Inflammatory macrophage treated with lipopolysaccharide for 1 hour (primary cell): ENCODE measurements around the gene ITGA3.

Experiments
- DNase-seq, 2 donors: peaks; one replicate each; pipeline ENCODE4 v3.0.0-alpha.2; 2020 to 2022

ITGA3 gene

DNA sequence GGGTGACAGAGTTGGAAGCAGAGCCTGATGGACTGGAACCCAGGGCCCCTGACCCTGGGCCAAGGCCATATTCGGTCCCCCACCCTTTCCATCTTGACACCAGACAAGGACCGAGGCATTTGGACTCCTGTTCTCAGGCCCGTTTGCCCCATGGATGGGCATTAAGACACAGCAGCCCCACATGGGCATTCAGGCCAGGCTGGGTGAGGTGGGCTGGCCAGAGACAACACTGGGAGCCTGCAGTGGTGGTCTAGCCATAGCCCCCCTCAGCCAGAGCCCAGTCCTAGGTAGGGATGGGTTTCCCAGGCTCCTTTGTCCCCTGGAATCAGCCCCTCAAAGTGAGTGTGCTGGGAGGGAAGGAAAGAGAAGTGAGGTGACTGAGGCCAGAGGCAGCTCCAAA lies 40.8 kb downstream of the ITGA3 start:
- DNase-seq: no peak

DNA sequence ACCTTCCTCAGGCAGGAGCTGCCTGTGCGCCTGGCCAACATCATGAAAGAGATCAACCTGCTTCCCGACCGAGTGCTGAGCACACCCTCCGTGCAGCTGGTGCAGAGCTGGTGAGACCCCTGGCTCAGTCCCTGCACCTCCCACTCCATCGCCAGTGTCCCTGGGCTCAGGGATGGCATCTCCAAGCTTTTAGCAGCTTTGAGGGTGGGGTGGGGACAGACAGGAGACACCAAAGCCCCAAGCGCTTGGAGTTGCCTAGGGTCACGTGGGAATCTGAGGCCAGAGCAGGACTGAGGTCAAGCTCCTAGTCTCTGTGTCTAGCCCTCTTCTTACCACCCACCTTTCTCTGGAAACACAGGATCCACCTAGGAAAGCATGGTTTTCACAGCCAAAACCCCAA lies 41.5 kb downstream of the ITGA3 start:
- no peak for DNase-seq

DNA sequence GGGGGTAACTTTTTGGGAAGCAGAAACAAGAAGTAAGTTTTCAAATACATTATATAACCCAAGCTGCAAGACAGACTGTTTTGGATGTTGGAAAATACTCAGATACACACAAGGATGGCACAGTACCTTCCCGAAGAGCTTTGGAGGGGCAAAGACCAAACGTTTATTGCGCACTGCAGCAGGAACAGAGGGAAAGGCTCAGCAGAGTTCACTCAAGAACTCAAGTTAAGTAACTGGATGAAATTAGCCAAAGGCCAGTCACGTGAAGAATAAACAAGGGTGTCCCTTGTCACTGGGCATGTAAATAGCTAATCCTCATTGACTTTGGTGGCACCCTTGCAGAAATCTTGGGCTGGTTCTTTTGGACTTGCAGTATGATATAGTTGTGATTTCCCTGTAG lies 42.0 kb downstream of the ITGA3 start:
- DNase-seq: no peak

DNA sequence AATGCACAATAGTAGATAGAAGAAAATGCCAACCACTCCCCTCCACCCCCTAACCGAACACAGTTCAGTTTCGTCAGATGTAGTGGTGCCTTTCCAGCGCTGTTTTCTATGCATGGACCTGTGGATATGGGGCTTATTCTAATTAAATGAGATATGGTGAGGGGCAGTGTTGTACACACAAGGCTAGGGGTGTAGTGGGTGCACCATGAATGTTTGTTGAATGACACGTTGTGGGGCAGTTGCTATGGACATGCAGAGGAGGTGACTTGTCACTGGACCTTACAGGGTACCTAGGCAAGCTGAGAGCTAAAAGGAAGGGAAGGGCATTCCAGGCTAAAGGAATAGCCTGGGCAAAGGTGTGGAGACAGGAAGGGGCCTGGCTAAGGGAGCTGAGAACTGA lies 42.7 kb downstream of the ITGA3 start:
- DNase-seq: no peak

DNA sequence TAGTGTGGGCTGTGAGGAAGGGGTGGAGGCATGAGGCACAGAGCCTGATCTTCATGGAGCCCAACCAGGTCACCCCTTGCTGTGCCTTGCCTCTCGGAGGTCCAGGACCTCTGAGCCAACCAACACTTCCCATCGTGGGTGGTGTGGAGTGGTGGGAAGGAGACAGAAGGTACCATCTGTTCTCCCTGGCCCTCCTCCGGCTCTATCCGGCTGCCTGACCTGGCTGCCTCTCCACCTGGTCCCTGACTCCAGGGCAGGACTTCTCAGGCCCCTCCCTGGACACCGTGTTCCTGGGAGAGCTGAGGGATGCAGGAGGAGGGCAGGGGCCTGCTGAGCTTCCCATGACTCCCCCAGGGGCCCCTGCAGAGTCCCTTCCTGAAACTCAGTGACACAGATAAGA lies 43.1 kb downstream of the ITGA3 start:
- no peak for DNase-seq

DNA sequence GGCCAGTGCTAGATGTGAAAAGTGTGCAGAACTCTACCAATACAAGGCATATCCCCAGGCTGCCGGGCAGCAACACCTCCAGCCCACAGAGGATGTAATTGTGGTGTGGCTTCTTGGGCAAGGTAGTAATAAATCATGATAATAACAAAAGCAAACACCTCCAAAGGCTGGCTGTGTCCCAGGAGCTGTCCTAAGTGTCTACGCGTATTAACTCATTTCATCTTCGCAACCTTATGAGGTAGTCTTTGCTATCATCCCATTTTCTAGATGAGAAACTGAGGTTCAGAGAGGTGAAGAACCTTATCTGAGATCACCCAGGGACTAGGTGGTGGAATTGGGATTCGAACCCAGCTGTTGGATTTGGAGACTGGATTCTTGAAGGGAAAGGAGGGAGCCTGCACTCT lies 44.6 kb downstream of the ITGA3 start:
- DNase-seq: no peak

DNA sequence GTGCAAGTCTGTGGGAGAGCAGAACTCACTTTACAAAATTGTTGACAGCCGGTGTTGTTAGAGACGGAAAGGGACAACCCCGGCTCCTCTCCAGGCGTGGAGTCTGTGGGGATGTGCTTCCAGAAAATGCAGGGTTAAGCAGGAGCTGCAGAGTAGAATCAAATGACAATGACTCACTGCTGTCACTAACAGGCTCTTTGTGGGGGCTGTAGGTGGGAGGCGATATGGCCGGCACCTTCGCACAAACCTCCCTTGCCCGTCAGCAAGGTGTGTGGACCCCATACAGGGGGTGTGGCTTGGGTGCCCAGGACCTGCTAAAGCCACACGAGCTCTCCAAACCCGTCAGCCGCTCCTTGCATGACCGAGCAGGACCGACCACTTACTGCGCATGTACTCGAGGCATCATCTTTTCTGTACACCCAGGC lies 45.0 kb downstream of the ITGA3 start:
- DNase-seq: no peak

DNA sequence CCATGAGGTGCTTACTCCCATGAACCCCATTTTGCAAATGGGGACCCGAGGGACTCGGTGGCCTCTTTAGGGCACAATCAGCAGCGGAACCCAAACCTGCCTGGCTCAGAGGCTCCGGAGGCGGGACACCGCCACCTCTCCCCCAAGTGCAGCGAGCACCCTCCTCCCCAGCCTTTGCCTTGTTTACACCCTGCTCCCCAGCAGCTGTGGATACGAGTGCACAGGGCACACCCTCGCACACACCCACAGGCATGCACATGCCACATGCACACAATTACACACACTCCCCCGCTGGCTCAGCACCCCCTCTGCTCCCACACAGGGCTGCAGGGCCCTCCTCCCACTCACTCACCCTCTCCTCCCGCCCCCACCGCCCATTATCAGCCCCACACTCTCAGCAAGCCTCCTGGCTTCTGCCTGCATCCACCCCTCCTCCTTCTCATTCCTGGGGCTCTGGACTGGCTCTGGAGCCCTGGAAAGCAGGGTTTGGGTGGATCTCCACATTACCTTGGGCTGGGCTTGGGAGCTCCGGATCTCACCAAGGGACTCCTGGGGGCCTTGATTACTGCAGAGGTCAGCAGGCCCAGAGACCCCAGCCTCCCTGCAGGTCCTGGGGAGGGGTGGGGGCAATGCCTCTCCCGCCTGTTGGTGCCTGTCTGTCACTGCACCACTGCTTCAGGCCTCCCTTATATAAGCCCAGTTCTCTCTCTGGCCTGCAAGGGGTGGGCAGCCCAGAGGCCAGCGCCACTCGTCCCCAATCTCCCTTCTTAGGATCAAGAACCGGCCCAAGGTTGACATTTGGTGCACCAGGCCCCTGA lies 45.6 kb downstream of the ITGA3 start:
- no peak for DNase-seq

DNA sequence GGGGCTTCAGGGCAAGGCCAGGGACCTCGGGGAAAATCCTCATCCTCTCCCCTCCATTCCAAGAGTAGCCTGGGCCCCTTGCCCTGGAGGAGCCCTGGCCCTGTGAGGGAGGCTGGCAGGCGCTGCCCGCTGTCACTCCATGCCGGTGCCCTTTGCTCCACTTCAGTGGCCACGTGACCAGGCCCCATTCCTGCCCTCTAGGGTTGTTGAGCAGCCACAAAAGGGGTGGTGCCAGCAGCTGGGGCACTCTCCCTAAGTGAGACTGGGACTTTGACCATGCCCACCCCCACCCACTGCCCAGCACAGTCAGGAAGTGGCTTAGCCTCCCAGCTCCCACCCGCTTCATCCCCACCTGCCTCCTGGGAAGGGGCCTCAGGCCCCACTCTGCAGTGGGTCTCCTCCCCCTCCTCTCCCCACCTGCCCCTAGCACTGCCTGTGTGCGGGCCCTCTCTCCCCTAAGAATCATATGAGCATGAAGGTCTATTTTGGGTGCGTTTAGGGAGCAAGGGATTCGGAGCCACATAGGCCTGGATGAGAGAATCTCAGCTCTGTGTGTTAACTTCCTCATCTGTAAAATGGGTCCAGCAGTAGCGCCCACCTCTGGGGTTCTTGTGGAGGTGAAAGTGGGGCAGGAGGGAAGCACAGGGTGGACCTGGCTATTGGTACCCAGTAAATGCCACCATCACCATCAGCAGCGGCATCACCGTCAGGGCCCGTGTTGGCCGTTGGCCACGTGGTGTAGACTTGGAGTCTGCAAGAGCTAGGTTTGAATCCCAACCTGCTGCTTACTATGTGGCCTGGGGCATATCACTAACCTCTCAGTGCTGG lies 46.5 kb downstream of the ITGA3 start:
- DNase-seq: no peak

DNA sequence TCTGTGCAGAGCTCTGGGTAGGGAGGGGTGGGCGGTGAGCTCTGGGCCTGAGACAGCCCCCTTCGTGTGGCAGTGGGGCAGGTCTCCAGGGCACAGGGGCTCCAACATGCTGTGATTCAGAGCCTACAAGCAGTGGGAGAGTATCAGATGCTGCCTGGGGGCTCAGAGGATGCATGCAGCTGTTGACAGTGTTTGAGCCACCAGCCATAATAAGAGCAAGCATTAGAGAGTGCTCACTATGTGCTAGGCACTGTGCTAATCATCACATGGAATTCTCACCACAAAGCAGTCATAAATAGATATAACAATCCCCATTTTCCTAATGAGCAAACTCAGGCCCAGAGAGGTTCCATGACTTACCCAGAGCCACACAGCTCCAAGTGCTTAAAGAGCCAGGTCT lies 47.3 kb downstream of the ITGA3 start:
- no peak for DNase-seq

DNA sequence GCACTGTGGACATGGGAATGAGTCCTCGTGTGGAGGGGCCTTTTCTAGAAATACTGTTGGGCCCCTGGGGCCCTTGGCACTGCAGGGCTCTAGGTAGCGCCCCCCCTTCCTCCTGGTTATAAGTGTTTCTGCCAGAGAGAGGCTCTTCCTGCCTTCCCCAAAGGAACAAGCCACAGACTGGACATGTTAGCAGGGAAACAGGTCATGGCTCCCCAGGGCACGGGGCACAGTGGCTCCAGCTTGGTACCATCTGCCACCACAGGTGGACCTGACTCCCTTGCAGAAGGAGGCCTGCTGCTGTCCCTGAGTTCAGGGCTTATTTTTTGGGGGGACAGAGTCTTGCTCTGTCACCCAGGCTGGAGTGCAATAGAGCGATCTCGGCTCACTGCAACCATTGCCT lies 48.0 kb downstream of the ITGA3 start:
- DNase-seq: no peak

DNA sequence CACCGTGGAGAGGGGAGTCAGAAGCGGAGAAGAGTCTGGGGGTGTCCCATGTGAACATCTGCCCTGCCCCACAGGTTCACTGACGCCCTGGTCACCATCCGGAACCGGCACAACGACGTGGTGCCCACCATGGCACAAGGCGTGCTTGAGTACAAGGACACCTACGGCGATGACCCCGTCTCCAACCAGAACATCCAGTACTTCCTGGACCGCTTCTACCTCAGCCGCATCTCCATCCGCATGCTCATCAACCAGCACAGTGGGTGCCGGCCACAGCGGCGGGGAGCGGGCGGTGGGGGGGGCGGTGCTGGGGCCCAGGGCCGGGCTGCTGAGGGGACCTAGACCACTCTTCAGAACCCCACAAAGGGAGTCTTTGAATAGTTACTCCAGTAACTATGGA lies 49.9 kb downstream of the ITGA3 start:
- DNase-seq: no peak

DNA sequence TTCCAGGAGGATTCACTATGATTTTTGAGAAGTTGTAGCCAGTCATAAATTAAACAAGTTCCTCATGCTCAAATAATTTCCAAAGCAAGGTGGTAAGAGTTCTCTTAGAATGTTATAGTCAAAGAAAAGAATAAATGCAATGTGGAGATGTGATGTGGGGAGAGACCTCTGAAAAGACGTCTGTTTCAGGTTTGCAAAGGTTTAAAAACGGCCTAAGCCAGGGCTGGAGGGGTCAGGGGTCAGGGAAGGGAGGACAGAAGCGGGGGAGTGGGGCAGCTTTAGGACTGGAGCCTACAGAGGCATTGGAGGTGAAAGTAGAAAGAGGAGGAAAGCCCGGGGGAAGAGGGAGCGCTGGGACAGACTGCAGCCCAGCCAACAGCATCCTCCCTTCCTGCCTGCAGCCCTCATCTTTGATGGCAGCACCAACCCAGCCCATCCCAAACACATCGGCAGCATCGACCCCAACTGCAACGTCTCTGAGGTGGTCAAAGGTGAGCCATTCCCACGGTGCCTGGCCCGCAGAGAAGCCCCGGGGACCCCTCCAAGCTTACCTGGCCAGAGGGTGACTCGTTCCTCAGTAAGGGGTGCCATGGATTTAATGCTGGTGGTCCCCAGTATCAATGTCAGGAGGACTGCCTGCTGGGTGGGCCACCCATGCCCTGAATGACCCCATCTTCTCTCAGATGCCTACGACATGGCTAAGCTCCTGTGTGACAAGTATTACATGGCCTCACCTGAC lies 50.7 kb downstream of the ITGA3 start:
- no peak for DNase-seq

DNA sequence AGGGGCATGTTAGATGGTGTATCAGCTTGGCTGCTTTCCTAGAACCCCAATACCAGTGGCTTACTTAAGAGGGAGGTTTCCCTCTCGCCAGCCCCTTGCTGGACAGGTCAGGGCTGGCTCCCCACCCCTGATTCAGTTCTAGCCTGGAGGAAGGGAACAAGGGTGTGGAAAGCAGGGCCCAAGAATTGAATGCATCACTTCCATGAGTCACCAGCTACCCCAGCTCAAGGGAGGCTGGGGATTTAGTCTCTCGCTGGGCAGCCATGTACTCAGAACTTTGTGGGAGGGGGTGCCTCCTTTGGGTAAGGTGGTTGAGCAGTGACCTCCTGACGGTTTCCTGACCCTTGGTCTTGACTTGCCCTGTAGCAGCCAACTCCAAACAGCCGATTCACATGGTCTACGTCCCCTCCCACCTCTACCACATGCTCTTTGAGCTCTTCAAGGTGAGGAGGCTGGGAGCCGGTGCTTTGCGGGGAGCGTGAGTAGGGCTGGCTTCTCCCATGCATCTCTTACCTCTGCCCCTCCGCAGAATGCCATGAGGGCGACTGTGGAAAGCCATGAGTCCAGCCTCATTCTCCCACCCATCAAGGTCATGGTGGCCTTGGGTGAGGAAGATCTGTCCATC lies 52.0 kb downstream of the ITGA3 start:
- no peak for DNase-seq

DNA sequence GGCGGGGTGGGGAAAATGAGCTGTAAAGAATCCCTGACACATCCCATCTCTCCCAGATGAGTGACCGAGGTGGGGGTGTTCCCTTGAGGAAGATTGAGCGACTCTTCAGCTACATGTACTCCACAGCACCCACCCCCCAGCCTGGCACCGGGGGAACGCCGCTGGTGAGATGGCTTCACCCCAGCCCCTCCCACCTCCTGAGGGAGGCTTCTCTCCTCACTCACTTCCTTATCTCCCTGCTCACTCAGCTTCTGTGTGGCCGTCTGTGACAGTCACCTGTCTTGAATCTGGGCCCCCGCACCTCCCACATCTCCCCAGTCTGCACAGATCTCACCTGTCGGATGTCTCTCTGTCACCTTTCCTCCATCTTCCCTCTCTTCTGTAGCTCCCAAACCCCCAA lies 52.6 kb downstream of the ITGA3 start:
- no peak for DNase-seq

DNA sequence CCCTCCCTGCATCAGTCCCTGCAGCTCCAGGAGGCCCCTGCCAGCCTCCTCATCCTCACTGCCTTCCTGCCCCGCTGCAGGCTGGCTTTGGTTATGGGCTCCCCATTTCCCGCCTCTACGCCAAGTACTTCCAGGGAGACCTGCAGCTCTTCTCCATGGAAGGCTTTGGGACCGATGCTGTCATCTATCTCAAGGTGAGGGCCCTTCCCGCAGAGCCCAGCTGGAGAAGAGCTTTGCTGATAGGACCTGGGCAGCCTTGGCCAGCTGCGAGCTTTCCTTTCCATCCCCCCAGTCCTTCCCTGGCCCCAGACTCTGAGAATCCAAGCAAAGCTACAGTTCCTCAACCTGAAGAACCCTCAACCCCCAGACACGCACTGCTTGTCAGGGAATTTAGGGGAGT lies 53.3 kb downstream of the ITGA3 start:
- DNase-seq: no peak

DNA sequence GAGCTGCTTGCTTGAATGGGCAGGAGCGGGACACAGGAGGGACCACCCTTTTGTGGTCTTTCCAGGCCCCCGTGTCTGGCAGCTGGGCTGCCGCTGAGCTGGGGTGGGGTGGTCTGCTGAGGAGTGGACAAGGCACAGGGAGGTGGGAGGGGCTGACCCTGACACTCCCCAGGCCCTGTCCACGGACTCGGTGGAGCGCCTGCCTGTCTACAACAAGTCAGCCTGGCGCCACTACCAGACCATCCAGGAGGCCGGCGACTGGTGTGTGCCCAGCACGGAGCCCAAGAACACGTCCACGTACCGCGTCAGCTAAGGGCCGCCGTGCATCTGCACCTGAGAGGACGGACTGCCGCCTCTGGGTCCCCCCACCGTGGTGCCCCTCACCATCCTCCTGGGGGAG lies 53.9 kb downstream of the ITGA3 start:
- DNase-seq: no peak

DNA sequence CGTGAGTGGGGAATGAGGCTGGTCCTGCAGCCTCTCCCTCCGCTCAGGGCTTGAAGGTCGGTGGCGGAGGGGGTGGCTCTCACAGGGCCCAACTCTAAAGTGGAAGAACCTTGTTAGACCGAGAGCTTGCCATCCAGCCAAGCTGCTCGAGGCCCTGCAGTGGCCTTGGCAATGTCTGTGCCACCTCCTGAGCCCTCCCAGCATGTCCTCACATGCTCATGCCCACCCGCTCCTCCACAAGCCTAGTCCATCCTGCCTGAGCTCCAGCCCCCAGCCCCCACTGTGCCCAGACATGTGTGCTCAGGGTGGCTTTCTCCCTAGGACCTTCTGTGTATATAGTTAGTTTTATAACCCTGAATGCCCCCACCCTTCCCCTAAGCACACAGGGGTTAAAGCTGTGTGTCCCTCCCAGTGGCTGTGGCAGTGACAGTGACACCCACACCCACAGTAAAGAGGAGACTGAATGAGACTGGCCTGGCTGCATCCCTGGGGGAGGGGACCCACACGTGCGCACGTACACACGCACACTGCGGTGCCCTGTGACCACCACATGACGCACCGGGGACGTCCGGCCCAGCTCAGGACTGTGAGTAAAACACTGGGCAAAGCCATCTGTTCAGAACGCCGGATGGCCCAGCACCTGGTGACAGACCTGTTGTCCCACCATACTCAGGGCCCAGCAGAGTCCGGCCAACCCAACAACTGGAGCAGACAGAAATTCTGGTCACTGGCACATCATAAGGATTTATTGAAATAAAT lies 54.9 kb downstream of the ITGA3 start:
- DNase-seq: no peak

DNA sequence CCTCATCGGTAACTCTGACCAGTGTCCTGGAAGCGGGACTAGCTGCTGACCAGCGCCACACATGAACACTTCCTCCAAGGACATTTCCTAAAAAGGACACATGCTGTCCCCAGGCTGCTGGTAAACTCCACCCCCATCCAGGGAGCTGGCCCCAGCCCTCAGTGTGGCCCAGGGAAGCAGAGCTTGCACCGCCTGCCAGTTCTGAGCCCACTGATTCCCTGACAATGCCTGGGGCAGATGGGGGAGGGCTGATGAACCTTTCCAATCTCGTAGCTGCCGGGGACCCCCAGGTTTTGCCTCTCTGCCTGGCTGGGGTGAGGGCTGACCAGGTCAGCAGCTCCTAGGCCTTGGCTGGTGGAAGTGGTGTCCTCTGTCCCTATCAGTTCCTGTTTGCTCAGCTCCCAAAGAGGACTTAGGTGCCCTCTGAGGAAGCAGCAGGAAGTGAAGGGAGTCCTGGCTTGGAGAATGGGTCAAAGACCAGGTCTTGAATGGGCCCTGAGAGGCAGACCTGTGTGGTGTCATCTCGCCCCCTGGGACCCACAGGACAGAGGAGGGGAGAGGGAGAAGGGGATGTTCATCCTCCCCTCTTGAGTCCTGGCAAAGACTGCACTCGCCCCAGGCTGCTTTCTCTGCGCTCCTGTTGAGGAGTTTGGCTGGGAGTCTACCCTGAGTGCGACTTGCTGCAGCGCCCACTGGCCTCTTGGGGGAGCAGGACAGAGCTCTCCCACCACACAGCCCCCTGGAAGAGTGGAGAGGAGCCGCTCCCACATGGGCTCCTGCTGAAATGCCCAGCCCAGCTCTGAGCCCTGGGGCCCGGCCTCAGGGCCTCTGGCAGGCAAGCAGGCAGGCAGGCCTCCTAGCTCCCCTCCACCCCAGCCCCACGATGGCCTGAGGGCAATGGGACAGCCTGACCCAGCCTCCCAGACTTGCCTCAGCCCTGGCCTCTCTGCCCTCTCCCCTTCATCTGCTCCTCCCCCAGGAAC lies 56.1 kb downstream of the ITGA3 start:
- DNase-seq: no peak

DNA sequence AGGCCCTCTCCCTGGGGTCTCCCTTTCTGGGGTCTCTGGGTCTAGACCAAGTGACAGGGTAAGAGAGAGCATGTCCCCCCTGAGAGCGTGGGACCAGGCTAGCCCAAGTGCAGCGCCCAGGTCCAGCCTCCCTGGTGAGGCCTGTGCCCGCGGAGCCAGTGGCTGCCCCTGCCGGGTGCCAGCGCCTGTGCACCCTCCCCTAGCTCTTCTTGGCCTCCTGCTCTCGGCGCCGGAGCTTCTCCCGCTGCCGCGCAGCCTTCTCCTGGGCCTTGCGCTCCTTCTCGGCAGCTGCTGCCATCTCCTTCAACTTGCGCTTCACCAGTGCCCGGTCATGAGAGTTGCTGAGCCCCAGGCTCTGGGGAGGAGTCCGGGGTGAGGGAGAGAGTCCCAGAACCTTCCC lies 56.8 kb downstream of the ITGA3 start:
- DNase-seq: no peak
